ENCODE results near the gene HNRNPK. TPM values are rescaled to one million over a fixed set of nuclear protein-coding genes. Genes with fewer than 3 reads are reported as not detected.

HNRNPK gene
- total and polyA plus RNA-seq, 2 of the 4 experiments (the other 2 are of a cell fraction), result 422 to 458 TPM

- Histone ChIP-seq H3K4me3 (ENCODE audit: insufficient read depth, low read depth, low read length) (no peak overlapping the region), H3K9ac (ENCODE audit: low read depth, low read length) (no peak overlapping the region), H2BK5ac (ENCODE audit: low read depth, low read length, poor library complexity, severe bottlenecking) (no peak overlapping the region), H4K20me1 (ENCODE audit: insufficient read depth, low read length) (peaks cover 61% of the 10 kb centered on the region), H3K27me3 (ENCODE audit: control insufficient read depth, insufficient read depth, low read length) (no peaks in the 10 kb centered on the region), H4K8ac (ENCODE audit: low read depth in 2 of 2, low read length in 2 of 2) (no peak overlapping the region), H4K91ac (ENCODE audit: insufficient read depth, low read depth, low read length) (no peak overlapping the region), H4K5ac (ENCODE audit: low read depth, low read length) (no peak overlapping the region), H2AFZ (replicated peaks; ENCODE audit: low read length, poor library complexity) (no peak overlapping the region), H3K9me1 (ENCODE audit: insufficient read depth, low read length) (peaks cover 6% of the 10 kb centered on the region), H2AK9ac (replicated peaks; ENCODE audit: low read depth, low read length, poor library complexity) (no peak overlapping the region), H3K23ac (ENCODE audit: low read depth, low read length) (no peak overlapping the region), H3K79me1 (ENCODE audit: low read depth in 1 of 2, low read length in 2 of 2) (peaks cover 23 to 34% of the 10 kb centered on the region in 2 experiments), H3K18ac (ENCODE audit: low read depth, low read length) (no peak overlapping the region), H3K14ac (replicated peaks; ENCODE audit: low read depth, low read length) (no peak overlapping the region), H2BK15ac (ENCODE audit: low read depth, low read length) (no peak overlapping the region), H3K56ac (ENCODE audit: extremely low read depth, insufficient read depth, low read length) (no peak overlapping the region), H3K4me2 (ENCODE audit: low read depth, low read length) (no peak overlapping the region), H2BK120ac (ENCODE audit: low read depth, low read length) (no peak overlapping the region), H3K27ac (ENCODE audit: insufficient read depth, low read length) (no peak overlapping the region), H3K9me3 (ENCODE audit: control insufficient read depth, insufficient read depth, low read length) (no peaks in the 10 kb centered on the region), H3K4ac (ENCODE audit: low read depth, low read length) (no peak overlapping the region), H2BK20ac (ENCODE audit: low read depth, low read length) (no peak overlapping the region), H2AK5ac (ENCODE audit: low read depth, low read length) (no peak overlapping the region), H3K36me3 (ENCODE audit: control insufficient read depth, insufficient read depth, low read length) (peaks cover 59% of the 10 kb centered on the region), H3K4me1 (ENCODE audit: control insufficient read depth, insufficient read depth, low read length) (0 out of 2 replicates have a peak, but pooled peaks cover 2% of the 10 kb centered on the region)
- CTCF ChIA-PET, result no interaction called here
- ATAC-seq (ENCODE audit: low read depth), result no peak
- DNase-seq, result no peak
- BruUV-seq (replicated peaks), result no TSS peak
- intact Hi-C loops (cut with micrococcal nuclease), result no loop called here
- POLR2A ChIA-PET (ENCODE audit: unreplicated experiment), result no interaction called here
- TF ChIP-seq MXI1 (IDR thresholded peaks at IDR 0.05; ENCODE audit: borderline replicate concordance, low read depth, low read length), result no peak
- no peak for TF ChIP-seq MAFK (IDR thresholded peaks at IDR 0.05; ENCODE audit: low read depth, low read length)
- no peak for TF ChIP-seq USF2 (IDR thresholded peaks at IDR 0.05; ENCODE audit: low read depth, low read length)
- TF ChIP-seq CTCF (conservative IDR thresholded peaks at IDR 0.05; ENCODE audit: low read depth, low read length), result no peak
- no peak for TF ChIP-seq MAZ (IDR thresholded peaks at IDR 0.05; ENCODE audit: borderline replicate concordance, low read depth, low read length)
- TF ChIP-seq BHLHE40 (IDR thresholded peaks at IDR 0.05; ENCODE audit: low read depth, low read length), result no peak
- no peak for TF ChIP-seq POLR2A (IDR thresholded peaks at IDR 0.05; ENCODE audit: low read depth, low read length)
- no peak for TF ChIP-seq RCOR1 (IDR thresholded peaks at IDR 0.05; ENCODE audit: insufficient replicate concordance, low read length)
- no peak for TF ChIP-seq CHD1 (IDR thresholded peaks at IDR 0.05; ENCODE audit: low read depth, low read length)
- TF ChIP-seq ELK1 (IDR thresholded peaks at IDR 0.05; ENCODE audit: borderline replicate concordance, low read depth, low read length), result no peak
- no peak for TF ChIP-seq RAD21 (IDR thresholded peaks at IDR 0.05; ENCODE audit: low read length)
- TF ChIP-seq FOS (IDR thresholded peaks at IDR 0.05; ENCODE audit: low read depth, low read length), result no peak
- in situ Hi-C loops (cut with MboI; ENCODE audit: low sequenced_read_pairs), result no loop called here
- WGBS, 2 experiments (ENCODE audit: extremely low coverage in 2 of 2, insufficient read length in 1 of 2), result no CpG with 5 or more reads among the region's 6 CpGs
- dilution Hi-C loops (cut with HindIII; ENCODE audit: low sequenced_read_pairs, unreplicated experiment), result no loop called here
These were observed 8.5 kb downstream of the HNRNPK start for GRCh38 chr9:83971485-83971884.

Data from IMR-90 (cell line).